Measurements from ENCODE around the gene PCSK1.

- no peak for TF ChIP-seq POLR2A (IDR thresholded peaks at IDR 0.05; ENCODE audit: low read length)
- no peak for TF ChIP-seq GATA1 (IDR thresholded peaks at IDR 0.05; ENCODE audit: low read depth, low read length)
Measured at GRCh38 chr5:96372726-96373380, 60.2 kb downstream of the PCSK1 start.

Data from erythroblast (primary cell).